Measurements from ENCODE around the gene LRP1-AS.

The LRP1-AS gene

GRCh38 chr12:57165741-57166140, 18.3 kb upstream of the LRP1-AS start:
- DNase-seq (ENCODE audit: low spot score) = no peak
- Histone ChIP-seq H4K8ac (ENCODE audit: low read depth, low read length) (no peak overlapping the region), H3K9ac (ENCODE audit: low read depth, low read length, poor library complexity) (no peak overlapping the region), H3K4me3 (ENCODE audit: low read length in 2 of 2) (no peak overlapping the region), H2BK120ac (ENCODE audit: low read depth, low read length) (no peak overlapping the region), H3K9me3 (replicated peaks in 1 of 2; ENCODE audit: control insufficient read depth in 2 of 2, insufficient read depth in 1 of 2, low read depth in 1 of 2, low read length in 2 of 2) (no peaks in the 10 kb centered on the region), H2AFZ (ENCODE audit: low read length) (no peak overlapping the region), H2AK5ac (ENCODE audit: low read depth, low read length) (no peak overlapping the region), H3K14ac (ENCODE audit: low read length) (no peak overlapping the region), H3K79me1 (ENCODE audit: low read depth, low read length) (no peaks in the 10 kb centered on the region), H3K4me1 (ENCODE audit: control insufficient read depth in 2 of 2, insufficient read depth in 1 of 2, low read depth in 1 of 2, low read length in 2 of 2) (no peaks in the 10 kb centered on the region), H2BK5ac (ENCODE audit: low read length) (no peak overlapping the region), H3K18ac (ENCODE audit: low read length) (no peak overlapping the region), H3K27ac (replicated peaks; ENCODE audit: low read length) (no peak overlapping the region), H3K4ac (ENCODE audit: low read length) (no peak overlapping the region), H3K27me3 (ENCODE audit: control insufficient read depth in 3 of 3, insufficient read depth in 3 of 3, low read depth in 1 of 3, low read length in 3 of 3) (no peaks in the 10 kb centered on the region), H3K4me2 (ENCODE audit: insufficient read depth, low read length, poor library complexity, severe bottlenecking) (no peak overlapping the region), H2BK15ac (ENCODE audit: low read length) (no peak overlapping the region), H3K36me3 (replicated peaks in 1 of 2; ENCODE audit: control insufficient read depth in 2 of 2, insufficient read depth in 2 of 2, low read length in 2 of 2) (peaks cover 58 to 100% of the 10 kb centered on the region in 2 donors), H3K23ac (ENCODE audit: low read depth, low read length, poor library complexity) (peak overlapping the region; percentile 77), H4K91ac (ENCODE audit: low read depth, low read length, poor library complexity) (no peak overlapping the region), H2BK12ac (ENCODE audit: low read length) (no peak overlapping the region)
- WGBS, 2 donors (ENCODE audit: extremely low coverage in 2 of 2, insufficient read length in 2 of 2, insufficient replicate concordance in 1 of 2) = no CpG with 5 or more reads among the region's 19 CpGs

- WGBS, 2 donors (ENCODE audit: extremely low coverage in 2 of 2, insufficient read length in 2 of 2, insufficient replicate concordance in 1 of 2) = no CpG with 5 or more reads among the region's 13 CpGs
- H3K9me3 ChIP-seq (replicated peaks in 1 of 2; ENCODE audit: control insufficient read depth in 2 of 2, insufficient read depth in 1 of 2, low read depth in 1 of 2, low read length in 2 of 2) = no peaks in the 10 kb centered on the region
- H3K36me3 ChIP-seq (replicated peaks in 1 of 2; ENCODE audit: control insufficient read depth in 2 of 2, insufficient read depth in 2 of 2, low read length in 2 of 2) = peaks cover 64 to 100% of the 10 kb centered on the region in 2 donors
Measured at GRCh38 chr12:57164966-57165625, 17.7 kb upstream of the LRP1-AS start.

GRCh38 chr12:57164454-57164853, 17.0 kb upstream of the LRP1-AS start:
- Histone ChIP-seq H3K36me3 (replicated peaks in 1 of 2; ENCODE audit: control insufficient read depth in 2 of 2, insufficient read depth in 2 of 2, low read length in 2 of 2) (peaks cover 63 to 100% of the 10 kb centered on the region in 2 donors), H3K27me3 (ENCODE audit: control insufficient read depth in 3 of 3, insufficient read depth in 3 of 3, low read depth in 1 of 3, low read length in 3 of 3) (no peaks in the 10 kb centered on the region), H3K4me3 (ENCODE audit: low read length in 2 of 2) (no peak overlapping the region), H3K79me1 (ENCODE audit: low read depth, low read length) (no peaks in the 10 kb centered on the region), H2BK12ac (ENCODE audit: low read length) (no peak overlapping the region), H3K4ac (ENCODE audit: low read length) (no peak overlapping the region), H3K23ac (ENCODE audit: low read depth, low read length, poor library complexity) (no peak overlapping the region), H2BK5ac (ENCODE audit: low read length) (no peak overlapping the region), H3K4me2 (ENCODE audit: insufficient read depth, low read length, poor library complexity, severe bottlenecking) (no peak overlapping the region), H3K9ac (ENCODE audit: low read depth, low read length, poor library complexity) (no peak overlapping the region), H2AK5ac (ENCODE audit: low read depth, low read length) (no peak overlapping the region), H4K8ac (ENCODE audit: low read depth, low read length) (no peak overlapping the region), H2AFZ (ENCODE audit: low read length) (no peak overlapping the region), H2BK120ac (ENCODE audit: low read depth, low read length) (no peak overlapping the region), H3K9me3 (replicated peaks in 1 of 2; ENCODE audit: control insufficient read depth in 2 of 2, insufficient read depth in 1 of 2, low read depth in 1 of 2, low read length in 2 of 2) (no peaks in the 10 kb centered on the region), H3K4me1 (ENCODE audit: control insufficient read depth in 2 of 2, insufficient read depth in 1 of 2, low read depth in 1 of 2, low read length in 2 of 2) (no peaks in the 10 kb centered on the region), H3K18ac (ENCODE audit: low read length) (no peak overlapping the region), H3K27ac (replicated peaks; ENCODE audit: low read length) (no peak overlapping the region), H4K91ac (ENCODE audit: low read depth, low read length, poor library complexity) (no peak overlapping the region), H2BK15ac (ENCODE audit: low read length) (no peak overlapping the region), H3K14ac (ENCODE audit: low read length) (no peak overlapping the region)
- WGBS, 2 donors (ENCODE audit: extremely low coverage in 2 of 2, insufficient read length in 2 of 2, insufficient replicate concordance in 1 of 2) = no CpG with 5 or more reads among the region's 3 CpGs
- DNase-seq (ENCODE audit: low spot score) = no peak

More at GRCh38 chr12:57164966-57165625, 17.7 kb upstream of the LRP1-AS start:
- H4K8ac ChIP-seq (ENCODE audit: low read depth, low read length) = no peak overlapping the region
- no peak overlapping the region for H3K4ac ChIP-seq (ENCODE audit: low read length)
- H3K14ac ChIP-seq (ENCODE audit: low read length) = no peak overlapping the region
- no peak overlapping the region for H2AFZ ChIP-seq (ENCODE audit: low read length)
- no peak overlapping the region for H3K4me3 ChIP-seq (ENCODE audit: low read length in 2 of 2)
- H2BK12ac ChIP-seq (ENCODE audit: low read length) = no peak overlapping the region
- peak overlapping the region; percentile 3 for H3K23ac ChIP-seq (ENCODE audit: low read depth, low read length, poor library complexity)
- H4K91ac ChIP-seq (ENCODE audit: low read depth, low read length, poor library complexity) = no peak overlapping the region
- no peak overlapping the region for H3K4me2 ChIP-seq (ENCODE audit: insufficient read depth, low read length, poor library complexity, severe bottlenecking)
- peak overlapping the region; percentile 30 for H2BK120ac ChIP-seq (ENCODE audit: low read depth, low read length)
- no peak overlapping the region for H3K27ac ChIP-seq (replicated peaks; ENCODE audit: low read length)
- DNase-seq (ENCODE audit: low spot score) = no peak
- H3K18ac ChIP-seq (ENCODE audit: low read length) = no peak overlapping the region
- H3K4me1 ChIP-seq (ENCODE audit: control insufficient read depth in 2 of 2, insufficient read depth in 1 of 2, low read depth in 1 of 2, low read length in 2 of 2) = no peaks in the 10 kb centered on the region
- H2BK5ac ChIP-seq (ENCODE audit: low read length) = no peak overlapping the region
- no peaks in the 10 kb centered on the region for H3K79me1 ChIP-seq (ENCODE audit: low read depth, low read length)
- H2AK5ac ChIP-seq (ENCODE audit: low read depth, low read length) = no peak overlapping the region
- no peak overlapping the region for H3K9ac ChIP-seq (ENCODE audit: low read depth, low read length, poor library complexity)
- H3K27me3 ChIP-seq (ENCODE audit: control insufficient read depth in 3 of 3, insufficient read depth in 3 of 3, low read depth in 1 of 3, low read length in 3 of 3) = no peaks in the 10 kb centered on the region
- no peak overlapping the region for H2BK15ac ChIP-seq (ENCODE audit: low read length)

DNA sequence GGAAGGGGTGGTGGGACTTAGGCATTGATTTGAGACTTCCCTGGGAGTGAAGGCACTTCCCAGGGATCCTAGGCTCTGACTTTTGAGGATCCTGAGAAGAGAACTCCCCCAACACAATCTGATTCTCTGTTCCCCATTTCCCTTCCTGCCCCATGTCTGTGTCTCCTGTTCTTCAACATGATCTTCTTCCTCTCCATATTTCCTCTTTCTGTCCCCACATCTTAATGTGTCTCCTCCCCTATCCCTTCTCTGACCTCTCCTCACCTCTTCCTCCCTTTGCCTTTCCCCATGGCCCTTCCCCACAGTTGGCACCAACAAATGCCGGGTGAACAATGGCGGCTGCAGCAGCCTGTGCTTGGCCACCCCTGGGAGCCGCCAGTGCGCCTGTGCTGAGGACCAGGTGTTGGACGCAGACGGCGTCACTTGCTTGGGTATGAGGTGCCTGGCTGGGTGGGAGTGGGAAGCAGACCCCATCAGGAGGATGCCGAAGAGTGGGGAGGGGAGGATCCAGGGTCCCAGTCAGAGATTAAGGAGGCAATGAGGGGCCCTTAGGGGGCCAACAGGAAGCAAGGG, 15.2 kb upstream of the LRP1-AS start:
- Histone ChIP-seq H3K27me3 (ENCODE audit: control insufficient read depth in 3 of 3, insufficient read depth in 3 of 3, low read depth in 1 of 3, low read length in 3 of 3) (no peaks in the 10 kb centered on the region), H3K23ac (ENCODE audit: low read depth, low read length, poor library complexity) (no peak overlapping the region), H2BK5ac (ENCODE audit: low read length) (no peak overlapping the region), H2BK15ac (ENCODE audit: low read length) (no peak overlapping the region), H3K79me1 (ENCODE audit: low read depth, low read length) (no peaks in the 10 kb centered on the region), H3K14ac (ENCODE audit: low read length) (no peak overlapping the region), H3K4ac (ENCODE audit: low read length) (no peak overlapping the region), H3K4me2 (ENCODE audit: insufficient read depth, low read length, poor library complexity, severe bottlenecking) (no peak overlapping the region), H4K8ac (ENCODE audit: low read depth, low read length) (no peak overlapping the region), H3K4me1 (ENCODE audit: control insufficient read depth in 2 of 2, insufficient read depth in 1 of 2, low read depth in 1 of 2, low read length in 2 of 2) (peaks cover 1 to 3% of the 10 kb centered on the region in 2 donors), H3K9ac (ENCODE audit: low read depth, low read length, poor library complexity) (peak overlapping the region; percentile 65), H3K36me3 (replicated peaks in 1 of 2; ENCODE audit: control insufficient read depth in 2 of 2, insufficient read depth in 2 of 2, low read length in 2 of 2) (peaks cover 68 to 100% of the 10 kb centered on the region in 2 donors), H3K4me3 (ENCODE audit: low read length in 2 of 2) (no peak overlapping the region), H3K9me3 (replicated peaks in 1 of 2; ENCODE audit: control insufficient read depth in 2 of 2, insufficient read depth in 1 of 2, low read depth in 1 of 2, low read length in 2 of 2) (no peaks in the 10 kb centered on the region), H3K27ac (replicated peaks; ENCODE audit: low read length) (no peak overlapping the region), H2BK12ac (ENCODE audit: low read length) (no peak overlapping the region), H3K18ac (ENCODE audit: low read length) (no peak overlapping the region), H2AFZ (ENCODE audit: low read length) (no peak overlapping the region), H2BK120ac (ENCODE audit: low read depth, low read length) (no peak overlapping the region), H4K91ac (ENCODE audit: low read depth, low read length, poor library complexity) (no peak overlapping the region), H2AK5ac (ENCODE audit: low read depth, low read length) (no peak overlapping the region)
- no peak for DNase-seq (ENCODE audit: low spot score)
- WGBS, 2 donors (ENCODE audit: extremely low coverage in 2 of 2, insufficient read length in 2 of 2, insufficient replicate concordance in 1 of 2) = no CpG with 5 or more reads among the region's 8 CpGs

Measured in neuronal stem cell (in vitro differentiated cells).